Nucleus accumbens (tissue), 56 donors: ENCODE data around the gene CDS1.
"Not testable (repeated sequence)": the region's sequence is repeated elsewhere in the genome, so short reads cannot be mapped to it uniquely, and the experiment has no call there.

Experiments used
- DNase-seq, 56 donors: peaks; one replicate each; lab custom pipeline; 2025; lab: John Stamatoyannopoulos, UW

Gene CDS1

DNA sequence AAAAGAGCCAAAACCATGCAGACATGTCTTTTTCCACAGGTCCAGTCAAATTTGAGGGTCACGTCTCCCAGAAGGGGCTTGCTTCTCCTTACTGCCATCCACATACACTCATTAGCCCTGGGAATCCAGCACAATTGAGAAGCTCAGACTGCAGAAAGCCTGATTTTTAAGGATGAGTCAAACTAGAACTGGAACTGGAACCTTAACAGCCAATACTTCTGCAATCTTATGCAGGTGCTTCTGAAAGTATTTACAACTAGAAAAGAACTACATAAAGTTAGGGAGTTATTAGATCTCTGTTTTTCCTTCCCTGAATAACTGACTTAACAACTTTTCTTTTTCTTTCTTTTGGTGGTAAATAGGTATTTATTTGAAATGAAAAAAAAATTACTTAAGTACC lies 86.3 kb downstream of the CDS1 start:
- DNase-seq: no peak

DNA sequence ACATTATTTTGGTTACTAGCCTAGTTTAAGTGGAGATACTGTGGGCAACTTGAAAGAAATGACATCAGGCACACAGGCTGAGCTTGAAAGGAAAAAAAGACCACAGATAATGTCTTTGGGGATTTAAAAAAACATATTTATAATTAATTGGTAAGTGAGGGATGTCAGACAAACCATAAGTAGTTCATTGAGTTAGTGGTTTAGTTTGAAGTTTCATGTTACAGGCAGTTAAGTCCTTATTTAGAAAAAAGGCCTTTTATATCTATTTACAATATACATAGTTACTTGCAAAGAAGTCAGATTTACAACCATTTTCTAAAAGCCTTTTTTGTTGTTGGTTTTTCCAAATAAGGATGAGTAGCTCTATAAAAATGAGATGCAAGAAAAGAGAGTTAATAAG lies 89.2 kb downstream of the CDS1 start:
- no peak for DNase-seq

DNA sequence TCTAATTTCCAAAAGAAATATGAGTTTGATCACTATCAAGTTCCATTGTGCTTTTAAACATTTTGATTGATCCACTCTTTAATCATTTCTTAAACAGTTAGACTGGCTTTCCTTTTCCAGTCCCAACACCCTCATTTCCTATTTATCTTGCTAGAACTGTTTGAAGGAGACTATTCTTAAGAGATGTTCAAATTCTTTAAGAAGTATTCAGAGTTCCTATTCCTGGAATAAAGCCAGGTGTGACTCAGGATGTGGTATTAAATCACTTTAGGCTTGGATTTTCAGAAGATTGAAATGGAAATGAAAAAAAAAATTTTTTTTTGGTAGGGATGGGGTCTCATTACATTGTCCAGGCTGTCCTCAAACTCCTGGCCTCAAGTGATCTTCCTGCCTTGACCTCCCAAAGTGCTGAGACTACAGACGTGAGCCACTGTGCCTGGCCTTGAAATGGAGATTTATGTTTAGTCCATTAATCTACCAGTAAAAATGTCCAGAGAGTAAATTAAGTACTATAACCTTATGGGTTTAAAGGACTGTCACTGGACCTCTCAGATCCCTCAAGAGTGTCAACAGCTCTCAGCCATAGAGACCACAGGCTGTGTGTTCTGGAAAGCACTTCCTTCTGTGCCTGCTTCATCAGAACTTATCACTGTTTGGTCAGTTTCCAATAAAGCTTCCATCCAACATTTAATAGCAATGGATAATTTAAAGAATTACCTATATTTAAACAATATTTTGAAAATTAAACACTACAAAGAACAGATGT lies 90.7 kb downstream of the CDS1 start:
- DNase-seq: no peak

DNA sequence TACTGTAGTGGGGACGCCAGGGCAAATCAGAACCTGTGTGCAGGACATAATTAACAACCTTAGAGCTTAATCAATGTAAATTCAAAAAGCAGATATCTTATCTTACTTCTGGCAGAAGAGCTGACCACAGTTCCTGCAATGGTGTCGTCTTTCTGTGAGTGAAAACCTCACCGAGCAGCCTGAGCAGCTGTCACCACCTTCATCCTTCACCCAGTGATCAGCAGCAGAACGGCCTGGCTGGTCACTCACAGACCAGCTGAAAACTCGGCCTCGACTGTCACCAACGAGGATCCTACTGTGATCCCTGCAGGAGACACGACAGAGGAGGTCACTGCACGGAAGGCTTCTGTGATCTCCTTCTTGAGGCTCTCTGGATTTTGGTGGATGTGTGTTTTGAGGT lies 94.2 kb downstream of the CDS1 start:
- DNase-seq: no peak

DNA sequence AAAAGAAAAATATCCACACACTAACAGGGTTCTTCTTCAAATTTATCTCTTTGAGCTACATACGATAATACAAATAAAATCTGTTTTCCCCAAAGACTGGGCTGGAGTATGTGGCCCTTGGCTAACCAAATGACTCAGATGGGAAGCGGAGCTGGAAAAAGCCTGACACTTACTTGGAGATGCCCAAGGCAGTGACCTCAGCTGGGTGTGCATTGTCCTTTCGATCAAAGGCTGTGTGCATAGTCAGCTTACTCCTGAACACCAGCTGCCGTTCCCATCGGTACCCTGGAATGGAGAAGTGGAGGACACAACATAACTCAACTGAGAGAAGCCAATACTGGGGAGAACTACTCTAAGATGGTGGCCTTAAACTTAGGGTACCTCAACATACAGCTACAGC lies 95.1 kb downstream of the CDS1 start:
- no peak for DNase-seq

DNA sequence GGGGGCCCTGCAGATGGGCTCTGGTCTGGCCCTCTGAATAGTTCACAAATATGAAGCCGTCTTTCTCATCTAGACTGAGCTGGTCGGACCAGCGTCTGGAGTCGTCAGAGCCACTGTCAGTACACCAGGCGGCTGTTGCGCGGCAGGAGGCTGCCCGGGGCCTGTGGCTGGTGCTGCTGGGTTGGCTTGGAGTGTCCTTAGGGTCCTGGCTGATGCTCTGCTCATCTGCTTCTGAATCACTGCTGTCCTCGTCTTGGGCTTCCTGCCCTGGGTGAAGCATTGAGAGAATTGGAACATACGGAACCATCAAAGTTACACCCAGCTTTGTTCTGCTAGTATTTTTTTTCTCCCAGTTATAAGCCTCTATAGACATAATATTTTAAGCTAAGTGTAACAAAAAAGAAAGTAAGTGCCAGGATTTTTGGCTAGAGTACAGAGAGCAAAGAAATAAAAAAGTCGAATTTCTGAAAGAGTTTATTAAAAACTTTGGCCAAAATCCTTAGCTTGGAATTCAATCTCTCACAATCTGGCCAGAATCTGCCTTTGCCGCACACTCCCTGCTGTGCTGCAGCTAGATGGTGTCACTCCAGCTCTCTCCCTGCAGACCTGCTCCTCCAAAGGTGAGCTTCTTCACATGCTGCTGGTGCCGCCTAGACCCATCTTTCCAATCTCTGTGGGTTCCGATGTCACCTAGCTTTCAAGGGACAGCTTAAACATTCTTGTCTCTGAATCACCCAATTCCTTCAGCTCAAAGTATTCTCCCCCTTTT lies 96.2 kb downstream of the CDS1 start:
- DNase-seq: no peak

GRCh38 chr4:84680956-84681355 lies 98.0 kb downstream of the CDS1 start:
- no peak for DNase-seq

GRCh38 chr4:84681486-84682274 lies 98.8 kb downstream of the CDS1 start:
- peak in 18 of 56 donors; percentile 3 to 30 (median 14) for DNase-seq

DNA sequence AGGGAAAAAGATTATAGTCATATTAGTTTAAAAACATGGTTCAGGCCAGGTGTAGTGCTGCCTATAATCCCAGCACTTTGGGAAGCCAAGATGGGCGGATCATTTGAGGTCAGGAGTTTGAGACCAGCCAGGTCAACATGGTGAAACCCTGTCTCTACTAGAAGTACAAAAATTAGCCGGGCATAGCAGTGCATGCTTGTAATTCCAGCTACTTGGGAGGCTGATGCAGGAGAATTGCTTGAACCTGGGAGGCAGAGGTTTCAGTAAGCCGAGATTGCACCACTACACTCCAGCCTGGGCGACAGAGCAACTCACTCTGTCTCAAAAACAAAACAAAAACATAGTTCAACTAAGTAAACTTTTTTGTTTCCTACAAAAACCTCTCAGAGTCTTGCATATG lies 99.7 kb downstream of the CDS1 start:
- DNase-seq: not testable (repeated sequence)

DNA sequence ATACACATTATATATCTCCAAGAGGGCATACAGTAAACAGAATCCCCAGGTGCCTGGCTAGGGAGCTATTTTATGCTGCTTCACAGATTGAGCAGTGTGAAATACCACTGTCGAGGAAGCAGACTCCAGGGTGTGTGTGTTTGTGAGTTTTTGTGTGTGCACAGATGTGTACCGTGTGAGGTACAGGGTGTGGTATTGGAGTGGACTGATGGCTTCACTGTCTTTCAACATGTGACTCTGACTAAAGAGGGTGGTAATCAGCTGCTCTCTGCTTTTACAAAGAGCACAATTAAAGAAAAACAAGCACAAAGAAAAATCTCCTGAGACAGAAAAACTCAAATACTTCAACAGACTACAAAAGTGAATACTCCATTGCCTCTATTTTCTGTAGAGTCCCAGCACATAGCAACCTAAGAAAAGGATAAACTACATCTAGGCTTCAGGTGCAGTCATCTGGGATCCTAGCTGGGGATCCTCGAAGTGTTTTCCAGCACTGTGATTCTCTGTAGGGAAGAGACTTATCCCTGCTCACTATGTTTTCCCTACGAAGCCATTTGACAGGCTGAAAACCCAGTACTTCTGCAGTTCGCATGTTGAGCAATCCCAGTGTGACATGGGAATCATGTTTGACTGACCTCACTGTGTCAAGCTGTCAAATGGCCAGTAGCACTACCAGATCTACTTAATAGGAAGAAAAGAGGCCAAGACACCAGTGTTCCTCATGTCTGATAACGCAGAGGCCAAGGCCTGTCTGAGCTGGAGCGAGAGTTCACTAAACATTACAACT lies 100.3 kb downstream of the CDS1 start:
- DNase-seq: no peak

DNA sequence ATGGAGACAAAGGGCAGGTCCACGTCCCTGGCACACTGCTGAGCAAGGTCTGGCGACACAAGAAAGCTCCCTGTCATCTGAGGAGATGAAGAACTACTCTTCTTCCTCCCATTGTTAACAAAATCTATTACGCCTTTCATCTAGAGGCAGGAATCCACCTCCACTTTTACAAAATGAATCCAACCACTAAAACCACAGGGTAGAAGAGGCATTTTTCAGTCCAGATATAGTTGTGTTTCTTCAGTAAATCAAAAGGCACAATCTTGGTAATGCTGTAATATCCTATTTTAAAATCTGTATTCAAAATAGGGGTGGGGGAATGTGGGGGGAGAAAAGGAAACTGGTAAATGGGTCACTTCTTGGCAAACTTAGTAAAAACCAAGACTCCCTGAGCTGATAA lies 101.4 kb downstream of the CDS1 start:
- no peak for DNase-seq

DNA sequence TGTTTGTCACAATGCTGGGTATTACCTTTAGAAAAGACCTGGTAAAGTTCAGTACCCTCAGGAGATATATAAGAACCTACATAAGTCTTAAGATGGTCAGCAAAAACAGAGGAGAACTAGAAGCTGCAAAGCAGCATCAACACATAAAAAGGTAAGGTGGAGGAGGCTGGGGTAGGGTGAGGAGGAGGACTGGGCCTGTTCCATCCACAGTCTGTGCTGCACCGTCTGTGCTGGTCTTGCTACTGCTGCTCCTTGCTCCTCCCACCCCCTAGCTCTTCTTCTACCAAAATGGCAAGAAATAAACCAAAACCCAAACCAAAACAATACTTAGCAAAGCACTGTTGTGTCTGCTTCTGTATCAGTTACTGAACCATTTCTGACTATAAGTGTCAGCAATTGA lies 102.2 kb downstream of the CDS1 start:
- DNase-seq: no peak

DNA sequence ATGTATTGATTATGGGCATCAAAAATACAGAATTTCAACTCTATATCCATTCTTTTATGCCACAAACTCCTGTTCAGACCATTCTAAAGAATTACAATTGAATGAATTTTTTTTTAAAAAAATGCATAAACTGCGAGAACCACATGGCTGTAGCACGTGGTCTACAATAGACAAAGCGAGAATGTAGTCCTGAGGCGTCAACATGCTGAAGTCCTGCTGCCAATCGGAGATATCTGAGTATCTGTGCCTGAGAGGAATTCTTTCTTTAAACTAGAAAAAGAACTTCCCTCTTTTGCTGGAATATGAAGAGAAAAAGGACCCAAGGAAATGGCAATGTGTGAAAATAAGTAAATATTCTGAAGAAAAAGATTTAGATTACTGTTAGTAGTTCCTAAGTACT lies 105.7 kb downstream of the CDS1 start:
- no peak for DNase-seq

GRCh38 chr4:84689197-84689596 lies 106.3 kb downstream of the CDS1 start:
- no peak for DNase-seq

- DNase-seq: no peak
Observed at GRCh38 chr4:84690481-84690880, 107.6 kb downstream of the CDS1 start.

DNA sequence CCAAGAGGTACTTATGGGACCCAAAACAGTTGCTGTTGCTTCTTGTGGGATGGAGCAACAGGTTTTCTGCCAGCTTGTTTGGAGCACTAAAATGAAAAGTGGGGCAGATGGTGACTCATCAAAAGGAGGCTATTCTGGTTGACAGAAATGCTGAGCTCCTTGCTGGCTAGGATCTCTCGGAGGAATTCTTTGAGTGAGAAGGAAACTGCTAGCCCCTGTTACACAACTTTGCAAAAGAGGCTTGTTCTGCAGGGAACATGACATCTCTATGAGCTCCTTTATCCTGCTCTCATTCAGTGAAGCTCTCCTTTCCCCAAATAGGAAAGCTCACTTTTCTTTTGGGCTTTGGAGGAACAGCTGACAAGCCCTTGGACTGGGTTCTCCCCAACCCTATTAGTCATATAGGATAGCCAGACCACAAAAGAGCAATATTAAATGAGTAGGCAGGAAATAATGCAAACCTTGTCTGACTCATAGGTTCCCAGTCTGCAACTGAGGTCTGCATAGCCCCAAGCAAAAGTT lies 108.3 kb downstream of the CDS1 start:
- peak in 14 of 56 donors; percentile 5 to 52 (median 16) for DNase-seq

DNA sequence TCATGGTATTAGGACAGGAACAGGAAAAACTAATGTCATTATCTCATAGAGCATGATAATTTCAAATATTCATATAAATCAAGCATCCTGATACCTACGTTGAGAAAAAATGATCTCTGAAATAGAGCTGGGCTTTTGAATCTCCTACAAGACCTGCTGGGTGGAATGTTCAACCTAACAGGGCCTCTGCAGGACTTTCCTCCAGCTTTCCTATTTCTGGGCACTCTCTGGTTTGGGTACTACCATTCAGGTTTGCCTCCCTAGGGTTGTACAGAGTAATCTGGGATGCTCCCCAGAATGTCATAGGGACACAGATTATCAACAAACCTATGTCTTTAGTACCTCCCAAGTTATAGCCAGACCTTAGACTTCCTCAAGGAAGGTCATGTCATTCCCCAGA lies 108.9 kb downstream of the CDS1 start:
- no peak for DNase-seq

DNA sequence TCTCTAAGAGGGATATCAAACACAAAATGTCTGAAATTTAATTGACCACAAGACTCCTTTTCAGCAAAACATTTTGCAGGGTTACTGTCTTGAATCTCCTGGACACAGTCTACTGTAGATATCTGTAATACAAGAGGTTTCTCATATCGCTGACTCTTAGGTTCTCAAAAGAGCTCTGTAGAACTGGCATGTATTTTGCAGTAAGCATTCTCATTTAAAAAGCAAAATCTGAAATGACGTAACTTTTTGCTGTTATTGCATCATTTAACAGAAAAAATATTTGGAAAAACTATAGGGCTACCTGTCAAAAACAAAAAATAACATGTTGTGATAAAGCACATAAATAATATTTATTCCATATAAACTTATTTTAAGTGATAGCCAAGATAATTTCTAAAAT lies 114.2 kb downstream of the CDS1 start:
- no peak for DNase-seq

GRCh38 chr4:84697615-84698201 lies 114.8 kb downstream of the CDS1 start:
- no peak for DNase-seq
